Left cardiac atrium (tissue), 4 donors: ENCODE results near the gene HNRNPH2. TPM values are rescaled to one million over a fixed set of nuclear protein-coding genes. Genes with fewer than 3 reads are reported as not detected.

Experiments used
- ATAC-seq, 2 donors: fragments of 200-7000 bp; cut with Tn5 transposase; one replicate each; pipeline ENCODE4 v1.9.1; 2020; ENCODE audit warnings: mild to moderate bottlenecking in 2 of 2, moderate library complexity in 2 of 2
- DNase-seq: peaks from one replicate; pipeline ENCODE4 v3.0.0-alpha.2; 2020
- intact Hi-C, 2 donors: fragments of 100-400 bp; cut with DNase I; formaldehyde crosslinking; loops; one replicate each; pipeline versions ENCODE4 v1.14.1 to v1.15.1; 2022 to 2023
- total RNA-seq, 2 donors: library from RNA; stranded (reverse); fragmentation: NEBNext Ultra II Directional; extraction: Animal tissue kit (Norgen Biotek cat#: 25700); gene quantifications; one replicate each; pipeline ENCODE4 v1.2.1, GENCODE V29; 2021
- donor health status: DM: no; HTN: yes; CAD: no.
- donor health status: DM: no; HTN: yes; CAD: no; lungs with severe emphysema.
- donor health status: DM: yes; HTN: yes; CAD: no.
- donor health status: Dilated cardiomyopathy.

Gene HNRNPH2
- total RNA-seq, 2 donors from 2014 or later = 52.7 to 70.6 TPM

DNA sequence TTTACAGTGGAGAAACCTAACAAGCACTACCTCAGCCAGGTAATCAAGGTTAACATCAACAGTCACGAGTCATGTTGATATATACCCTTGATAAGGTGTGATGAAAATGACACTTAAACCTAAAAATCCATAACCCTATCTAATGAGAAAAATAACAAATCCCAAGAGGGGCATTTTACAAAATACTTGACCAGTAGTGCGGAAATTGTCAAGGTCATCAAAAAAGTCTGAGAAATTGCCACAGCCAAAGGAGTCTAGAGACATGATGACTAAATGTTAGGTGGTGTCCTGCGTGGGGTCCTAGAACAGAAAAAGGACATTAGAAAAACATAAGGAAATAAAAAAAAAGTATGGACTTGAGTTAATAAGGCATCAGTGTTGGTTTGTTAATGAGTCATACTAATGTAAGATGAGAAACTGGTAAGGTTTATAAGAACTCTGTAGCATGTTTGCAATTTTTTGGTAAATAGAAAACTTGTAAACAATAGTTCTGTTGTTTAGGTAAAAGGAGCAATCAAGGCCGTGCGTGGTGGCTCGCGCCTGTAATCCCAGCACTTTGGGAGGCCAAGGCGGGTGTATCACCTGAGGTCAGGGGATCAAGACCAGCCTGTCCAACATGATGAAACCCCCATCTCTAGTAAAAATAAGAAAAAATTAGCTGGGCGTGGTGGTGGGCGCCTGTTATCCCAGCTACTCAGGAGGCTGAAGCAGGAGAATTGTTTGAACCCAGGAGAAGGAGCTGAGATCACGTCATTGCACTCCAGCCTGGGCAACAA lies 14.3 kb upstream of the HNRNPH2 start:
- no peak for ATAC-seq
- DNase-seq = no peak
- intact Hi-C loops = no loop called here

GRCh38 chrX:101394372-101394771 lies 13.7 kb upstream of the HNRNPH2 start:
- intact Hi-C loops = no loop called here
- DNase-seq = no peak
- no peak for ATAC-seq

GRCh38 chrX:101395789-101396188 lies 12.2 kb upstream of the HNRNPH2 start:
- intact Hi-C loops = no loop called here
- DNase-seq (no peak), ATAC-seq (no peak)

DNA sequence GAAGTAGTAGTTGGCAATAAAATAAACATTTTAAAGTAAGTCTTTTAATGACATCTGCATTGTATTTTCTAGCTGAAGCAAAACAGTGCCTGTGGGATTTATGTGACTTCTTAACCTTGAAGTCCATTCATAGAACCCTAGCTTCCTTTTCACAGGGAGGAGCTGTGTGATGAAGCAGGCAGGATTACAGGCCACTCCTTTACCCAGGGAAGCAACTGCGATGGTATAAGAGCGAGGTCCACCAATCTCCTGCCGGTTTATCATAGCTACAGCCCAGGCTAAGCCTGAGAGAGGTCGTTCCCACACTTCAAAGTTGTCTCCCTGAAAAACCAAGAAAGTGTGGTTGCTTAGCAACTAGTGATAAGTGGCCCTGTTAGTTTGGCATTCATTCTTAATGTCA lies 10.2 kb upstream of the HNRNPH2 start:
- ATAC-seq (no peak), DNase-seq (no peak)
- intact Hi-C loops = no loop called here

- ATAC-seq (no peak), DNase-seq (no peak)
- intact Hi-C loops = no loop called here
Measured at GRCh38 chrX:101398694-101399093, 9.3 kb upstream of the HNRNPH2 start.

GRCh38 chrX:101399825-101400224 lies 8.2 kb upstream of the HNRNPH2 start:
- DNase-seq (no peak), ATAC-seq (no peak)
- intact Hi-C loops = no loop called here

- peak in 1 of 2 donors; percentile 3 for ATAC-seq
- no peak for DNase-seq
- intact Hi-C loops = no loop called here
Measured at GRCh38 chrX:101407167-101407747, 765 bp upstream of the HNRNPH2 start.

GRCh38 chrX:101408532-101408841 lies 465 bp downstream of the HNRNPH2 start:
- DNase-seq = no peak
- intact Hi-C loops = no loop called here
- ATAC-seq = peak in 1 of 2 donors; percentile 38

- intact Hi-C loops = no loop called here
- ATAC-seq (no peak), DNase-seq (no peak)
Measured at GRCh38 chrX:101409043-101409442, 1.0 kb downstream of the HNRNPH2 start.

DNA sequence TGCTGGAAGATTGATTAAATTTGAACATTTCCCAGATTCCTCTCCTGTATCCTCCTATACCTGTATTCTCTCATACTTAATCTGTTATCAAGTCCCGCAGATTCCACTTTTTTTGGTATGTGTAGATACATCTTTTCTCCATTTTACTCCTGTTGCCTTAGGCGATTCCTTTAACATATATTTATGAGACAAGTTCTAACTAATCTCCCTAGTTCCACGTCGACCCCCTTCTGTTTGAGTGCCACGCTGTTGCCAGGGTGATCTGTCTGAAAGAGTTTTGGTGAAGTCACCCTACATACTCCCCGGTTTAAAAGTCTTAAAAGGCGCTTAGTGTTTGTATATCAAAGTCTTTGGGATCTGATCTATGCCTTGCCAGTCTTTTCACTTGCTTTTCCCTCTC lies 2.4 kb downstream of the HNRNPH2 start:
- DNase-seq (no peak), ATAC-seq (no peak)
- intact Hi-C loops = no loop called here

GRCh38 chrX:101411984-101412383 lies 4.0 kb downstream of the HNRNPH2 start:
- no peak for DNase-seq
- ATAC-seq = no peak
- intact Hi-C loops = no loop called here

DNA sequence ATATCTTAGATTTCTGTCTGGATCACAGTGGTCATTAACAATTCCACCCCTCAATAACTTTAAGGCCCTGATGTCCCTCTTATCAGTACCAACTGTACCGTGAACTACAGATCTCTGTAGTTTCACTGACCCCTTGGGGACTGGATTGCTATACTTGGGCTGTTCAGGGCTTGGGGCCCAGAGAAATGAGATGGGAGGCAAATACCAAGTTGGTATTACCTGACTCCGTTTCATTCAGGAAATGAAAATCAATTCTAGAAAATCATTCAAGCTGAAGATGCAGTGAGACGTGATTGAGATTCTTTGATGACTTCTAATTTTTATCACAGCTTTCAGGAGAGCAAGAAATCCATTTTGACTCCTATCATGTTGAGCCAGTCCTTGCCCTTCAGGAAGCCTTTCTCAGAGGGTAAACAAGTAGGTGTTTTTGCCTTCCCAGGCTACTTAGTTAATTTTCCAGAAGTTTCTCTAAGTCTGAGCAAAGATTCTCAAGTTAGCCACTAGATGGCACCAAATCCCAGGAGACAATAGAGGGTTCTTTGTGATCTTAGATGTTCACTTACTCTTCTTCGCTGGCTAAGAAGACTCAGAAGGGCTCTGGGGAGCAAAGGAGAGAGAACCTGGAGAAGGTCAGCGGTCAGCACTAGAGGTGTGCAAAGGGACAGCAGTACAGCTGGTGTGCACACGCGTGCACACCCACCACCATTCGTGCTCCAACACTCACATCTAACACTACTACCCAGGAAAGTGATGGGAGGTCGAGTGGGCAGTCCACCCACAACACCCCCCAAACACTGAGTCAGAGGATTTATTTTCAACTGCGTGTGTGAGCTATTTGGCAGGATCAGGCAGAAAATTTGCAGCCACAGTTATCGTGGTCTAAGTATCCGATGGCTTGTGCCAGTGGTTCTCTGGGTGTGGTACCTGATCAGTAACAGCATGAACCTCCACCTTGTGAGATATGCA lies 7.4 kb downstream of the HNRNPH2 start:
- peak; percentile 27 to 42 for ATAC-seq
- intact Hi-C loops = loop anchor here in 1 of 2 donors (5.0 kb wide), 1 partner anchor 382 kb away; no protein-coding TSS in a partner anchor

DNA sequence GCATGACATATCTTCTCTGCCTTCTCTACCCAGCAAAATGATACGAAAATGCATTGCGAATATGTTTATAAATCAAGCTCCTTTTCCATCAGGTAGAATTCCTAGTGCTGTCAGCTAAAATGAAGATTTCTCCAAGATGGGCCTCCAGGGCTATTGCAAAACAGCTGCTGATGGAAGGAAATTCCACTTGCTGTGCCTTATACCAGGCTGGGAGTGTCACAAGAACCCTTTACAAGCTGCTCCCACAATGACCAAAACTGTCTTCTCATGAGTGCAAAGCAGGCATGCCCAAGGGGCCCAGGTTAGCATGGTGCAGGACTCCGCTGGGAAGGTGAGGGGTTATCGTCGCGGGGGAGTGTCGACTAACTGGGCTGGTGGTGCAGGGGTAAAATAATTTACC lies 8.7 kb downstream of the HNRNPH2 start:
- ATAC-seq (no peak), DNase-seq (no peak)
- intact Hi-C loops = loop anchor here in 1 of 2 donors (5.0 kb wide), 1 partner anchor 381 kb away; no protein-coding TSS in a partner anchor

More for the DNA sequence above, 7.4 kb downstream of the HNRNPH2 start:
- no peak for DNase-seq

GRCh38 chrX:101417190-101417589 lies 9.2 kb downstream of the HNRNPH2 start:
- DNase-seq (no peak), ATAC-seq (no peak)
- intact Hi-C loops = loop anchor here in 1 of 2 donors (5.0 kb wide), 1 partner anchor 380 kb away; no protein-coding TSS in a partner anchor

DNA sequence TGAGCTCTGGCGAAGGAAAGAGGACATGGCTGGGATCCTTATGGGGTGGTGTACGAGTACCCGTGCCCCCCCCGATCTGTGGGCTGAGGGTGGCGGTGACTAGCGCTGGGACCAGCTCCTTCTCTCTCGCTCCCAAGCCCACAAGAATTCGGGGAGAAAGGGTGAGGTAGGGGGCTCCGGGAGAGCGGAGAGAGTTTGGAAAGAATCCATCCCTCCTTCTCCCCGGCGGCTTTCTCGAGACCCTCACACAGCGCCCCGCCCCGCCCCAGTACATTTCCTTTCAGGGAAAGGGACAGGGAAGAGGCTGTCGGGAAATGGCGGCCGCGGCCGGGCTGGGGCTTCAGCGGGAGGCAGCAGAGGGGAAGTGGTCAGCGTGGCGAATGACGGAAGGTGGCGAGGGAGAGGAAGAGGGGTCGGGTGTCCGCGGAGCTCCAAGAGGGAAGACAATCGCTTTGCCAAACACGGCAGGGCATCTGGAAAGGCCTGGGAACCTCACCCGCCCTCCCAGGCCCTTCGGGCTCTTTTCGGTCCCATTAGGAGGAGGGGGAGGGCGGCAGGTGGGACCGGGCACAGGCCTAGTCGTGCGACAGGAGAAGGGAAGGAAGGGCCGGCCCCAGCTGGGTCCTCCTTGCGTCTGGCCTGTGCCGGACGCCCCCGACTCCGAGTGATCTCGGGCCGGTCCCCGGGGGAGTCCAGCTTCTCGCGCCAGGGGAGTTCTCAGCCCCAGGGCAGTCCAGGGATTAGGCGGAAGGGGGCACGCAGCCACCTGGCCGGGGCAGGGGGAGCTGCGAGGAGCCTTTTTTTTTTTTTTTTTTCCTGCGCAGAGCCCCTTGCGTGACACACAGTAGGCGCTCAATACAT lies 10.2 kb downstream of the HNRNPH2 start:
- DNase-seq (peak; percentile 80), ATAC-seq (peak; percentile 85 to 88)
- intact Hi-C loops = loop anchor here in 1 of 2 donors (5.0 kb wide), 1 partner anchor 379 kb away; no protein-coding TSS in a partner anchor

DNA sequence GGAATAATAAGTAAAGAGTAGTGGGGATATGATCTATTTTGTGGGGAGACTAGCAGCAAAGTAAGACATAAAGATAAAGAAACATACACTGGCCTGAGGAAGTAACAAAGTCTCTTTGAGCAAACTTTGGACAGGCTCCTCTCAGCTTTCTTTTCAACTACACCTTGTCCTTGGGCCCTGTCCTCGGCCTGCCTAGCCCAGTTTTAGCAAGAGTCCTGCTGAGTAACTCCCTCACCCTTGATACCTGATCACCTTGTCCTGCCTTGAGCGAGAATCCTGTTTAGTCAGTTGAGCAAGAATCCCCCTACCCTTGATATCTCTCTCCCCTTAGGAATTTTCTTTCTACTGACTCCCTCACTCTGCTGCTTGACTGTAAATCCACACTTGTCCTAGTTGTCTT lies 11.5 kb downstream of the HNRNPH2 start:
- no peak for DNase-seq
- intact Hi-C loops = loop anchor here in 1 of 2 donors (5.0 kb wide), 1 partner anchor 378 kb away; no protein-coding TSS in a partner anchor
- ATAC-seq = no peak

DNA sequence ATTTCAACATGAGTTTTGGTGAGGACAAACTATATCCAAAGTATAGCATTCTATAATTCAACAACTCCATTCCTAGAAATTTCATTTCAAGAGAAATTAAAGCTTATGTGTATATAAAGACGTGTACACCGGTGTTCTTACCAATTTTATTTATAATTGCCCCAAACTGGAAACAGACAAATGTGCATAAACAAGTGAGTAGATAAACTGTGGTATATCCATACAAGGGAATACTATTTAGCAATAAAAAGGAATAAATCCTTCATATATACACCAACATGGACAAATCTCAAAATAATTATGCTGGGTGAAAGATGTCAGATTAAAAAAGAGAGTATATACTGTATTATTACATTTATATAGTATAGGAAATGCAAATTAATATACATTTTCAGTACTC lies 19.9 kb downstream of the HNRNPH2 start:
- no peak for ATAC-seq
- no peak for DNase-seq
- intact Hi-C loops = loop anchor here in 1 of 2 donors (10.0 kb wide), 1 partner anchor 167 kb away; no protein-coding TSS in a partner anchor

GRCh38 chrX:101429934-101430333 lies 21.9 kb downstream of the HNRNPH2 start:
- DNase-seq (no peak), ATAC-seq (no peak)
- intact Hi-C loops = loop anchor here in 1 of 2 donors (10.0 kb wide), 1 partner anchor 165 kb away; no protein-coding TSS in a partner anchor
